Coronary artery (tissue), 2 donors: Measurements from ENCODE around the gene DDB1.

Experiments used
- DNase-seq: peaks from one replicate; pipeline ENCODE4 v3.0.0-alpha.2; 2017; ENCODE audit warnings: low spot score
- H3K27ac ChIP-seq, 2 donors: fragments of 200-600 bp; sonication (generic); one replicate each; pipeline ENCODE4 v1.5.1; 2016 to 2019
- H3K4me3 ChIP-seq: fragments of 200-600 bp; sonication (generic); 2 replicates; pipeline ENCODE4 v1.5.1; 2016; ENCODE audit warnings: mild to moderate bottlenecking, moderate library complexity
- TF ChIP-seq, protein P1 (sequence below): fragments of 200-600 bp; sonication (generic); IDR thresholded peaks from one replicate; pipeline ENCODE4 v1.5.1; 2019; ENCODE audit warnings: antibody characterized with exemption

Gene DDB1

GRCh38 chr11:61287338-61287977, 45.4 kb downstream of the DDB1 start:
- no peak for DNase-seq
- H3K27ac ChIP-seq, result no peak overlapping the region
- H3K4me3 ChIP-seq, result no peak overlapping the region
- TF ChIP-seq, protein P1, sequence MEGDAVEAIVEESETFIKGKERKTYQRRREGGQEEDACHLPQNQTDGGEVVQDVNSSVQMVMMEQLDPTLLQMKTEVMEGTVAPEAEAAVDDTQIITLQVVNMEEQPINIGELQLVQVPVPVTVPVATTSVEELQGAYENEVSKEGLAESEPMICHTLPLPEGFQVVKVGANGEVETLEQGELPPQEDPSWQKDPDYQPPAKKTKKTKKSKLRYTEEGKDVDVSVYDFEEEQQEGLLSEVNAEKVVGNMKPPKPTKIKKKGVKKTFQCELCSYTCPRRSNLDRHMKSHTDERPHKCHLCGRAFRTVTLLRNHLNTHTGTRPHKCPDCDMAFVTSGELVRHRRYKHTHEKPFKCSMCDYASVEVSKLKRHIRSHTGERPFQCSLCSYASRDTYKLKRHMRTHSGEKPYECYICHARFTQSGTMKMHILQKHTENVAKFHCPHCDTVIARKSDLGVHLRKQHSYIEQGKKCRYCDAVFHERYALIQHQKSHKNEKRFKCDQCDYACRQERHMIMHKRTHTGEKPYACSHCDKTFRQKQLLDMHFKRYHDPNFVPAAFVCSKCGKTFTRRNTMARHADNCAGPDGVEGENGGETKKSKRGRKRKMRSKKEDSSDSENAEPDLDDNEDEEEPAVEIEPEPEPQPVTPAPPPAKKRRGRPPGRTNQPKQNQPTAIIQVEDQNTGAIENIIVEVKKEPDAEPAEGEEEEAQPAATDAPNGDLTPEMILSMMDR, result no peak

DNA sequence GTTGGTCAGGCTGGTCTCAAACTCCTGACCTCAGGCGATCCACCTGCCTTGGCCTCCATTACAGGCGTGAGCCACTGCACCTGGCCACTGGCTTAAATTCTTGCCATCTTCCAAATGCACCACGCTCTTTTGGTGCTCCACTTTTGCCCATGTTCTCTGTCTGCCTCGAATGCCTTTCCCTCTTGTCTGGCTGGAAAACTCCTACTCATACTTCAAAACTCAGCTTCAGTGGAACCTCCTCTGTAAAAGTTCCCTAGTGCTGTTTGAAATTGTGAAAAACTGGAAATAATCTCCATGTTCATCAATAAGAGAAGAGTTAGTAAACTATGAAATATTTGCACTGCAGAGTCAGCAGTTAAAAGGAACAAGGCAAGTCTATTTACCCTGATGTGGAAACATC, 49.3 kb downstream of the DDB1 start:
- Histone ChIP-seq H3K4me3 (no peak overlapping the region), H3K27ac (no peak overlapping the region)
- TF ChIP-seq, protein P1, result no peak
- no peak for DNase-seq

DNA sequence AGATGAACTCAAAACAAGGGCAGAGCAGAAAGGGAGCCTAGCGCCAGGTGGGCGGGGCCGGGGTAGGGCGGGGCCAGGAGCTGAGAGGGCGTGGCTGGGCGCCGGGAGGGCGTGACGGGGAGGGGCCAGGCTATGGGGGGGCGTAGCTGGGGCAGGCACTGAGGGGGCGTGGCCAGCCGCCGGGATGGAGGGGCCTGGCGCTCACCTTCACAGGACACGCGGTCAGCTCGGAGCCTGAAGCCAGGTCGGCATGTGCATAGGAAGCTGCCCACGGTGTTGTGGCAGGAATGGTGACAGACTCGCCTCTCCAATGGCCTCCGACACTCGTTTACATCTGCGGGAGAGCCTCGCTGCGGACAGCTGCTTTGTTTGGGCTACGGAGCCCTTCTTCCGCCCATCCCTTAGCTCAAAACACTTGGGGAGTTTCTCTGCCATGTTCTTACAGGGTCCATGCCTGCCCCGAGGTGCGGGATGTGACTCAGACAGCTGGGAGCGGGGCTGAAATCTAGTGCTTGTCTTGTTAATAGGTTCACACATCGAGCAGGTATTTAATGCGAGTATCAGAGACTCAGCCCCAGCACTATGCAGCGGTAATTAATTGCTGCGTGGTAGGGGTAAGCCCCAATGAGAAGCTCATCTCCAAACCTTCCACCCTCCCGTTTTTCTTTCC, 51.2 kb downstream of the DDB1 start:
- no peak overlapping the region for H3K4me3 ChIP-seq
- no peak overlapping the region for H3K27ac ChIP-seq
- DNase-seq, result no peak
- TF ChIP-seq, protein P1, result no peak

DNA sequence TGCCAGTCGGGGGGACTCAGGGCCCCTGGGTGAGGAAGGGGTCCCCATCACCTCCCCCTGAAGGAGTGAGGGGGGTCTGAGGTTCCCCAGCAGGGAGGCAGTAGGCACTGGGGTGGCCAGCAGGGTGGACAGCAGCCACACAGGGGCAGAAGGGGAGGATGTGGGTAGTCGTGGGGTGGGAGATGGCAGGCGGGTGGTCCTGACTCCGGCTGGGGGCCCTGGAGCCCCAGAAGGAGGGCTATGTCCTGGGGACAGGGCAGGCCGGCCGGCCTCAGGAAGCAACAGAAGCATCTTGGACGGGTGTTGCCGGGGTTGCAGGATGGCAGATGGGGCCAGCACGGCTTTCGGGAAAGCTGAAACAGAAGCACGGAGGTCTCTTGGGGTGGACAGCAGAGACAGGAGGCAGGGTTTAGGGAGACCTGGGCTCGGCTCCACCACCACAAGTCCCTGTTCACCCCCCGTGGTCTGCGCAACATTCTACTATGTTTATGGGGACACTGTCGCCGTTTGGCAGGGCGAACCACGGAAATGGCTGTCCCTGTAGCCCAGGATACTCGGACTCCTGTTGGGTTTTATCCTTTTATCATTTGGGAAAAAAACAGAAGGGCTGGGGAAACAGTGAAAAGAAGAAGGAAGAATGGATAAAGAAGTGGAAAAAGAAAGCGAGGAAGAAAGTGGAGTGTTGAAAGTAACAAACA, 51.9 kb downstream of the DDB1 start:
- no peak overlapping the region for H3K27ac ChIP-seq
- TF ChIP-seq, protein P1, result no peak
- DNase-seq, result no peak
- no peak overlapping the region for H3K4me3 ChIP-seq

GRCh38 chr11:61279934-61280659, 52.8 kb downstream of the DDB1 start:
- TF ChIP-seq, protein P1, result no peak
- Histone ChIP-seq H3K27ac (no peak overlapping the region), H3K4me3 (no peak overlapping the region)
- no peak for DNase-seq

DNA sequence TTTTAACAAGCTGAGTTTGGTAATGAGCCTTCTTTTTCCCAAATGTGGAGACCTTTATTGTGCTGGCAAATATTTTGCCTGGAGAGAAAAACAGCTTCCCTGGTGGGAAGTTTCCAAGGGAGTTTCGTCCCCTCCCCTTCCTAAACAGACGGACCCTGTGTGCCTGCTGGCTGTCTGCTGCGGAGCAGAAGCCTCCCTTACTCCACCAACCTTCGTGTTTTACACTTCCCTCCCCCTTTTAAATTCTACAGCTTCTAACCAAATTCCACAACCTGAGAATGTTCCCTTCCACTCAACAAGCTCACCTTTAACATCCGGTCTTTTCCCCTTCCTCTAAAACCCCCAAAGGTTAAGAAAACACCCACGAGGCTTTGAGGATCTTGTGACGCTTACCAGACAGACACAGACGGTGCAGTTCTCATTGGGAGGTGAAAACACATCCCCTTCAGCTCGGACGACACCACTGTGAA, 54.9 kb downstream of the DDB1 start:
- TF ChIP-seq, protein P1, result no peak
- DNase-seq, result no peak
- Histone ChIP-seq H3K4me3 (no peak overlapping the region), H3K27ac (no peak overlapping the region)
